SK-N-SH (cell line): ENCODE data around the gene ELOVL1. TPM values are rescaled to one million over a fixed set of nuclear protein-coding genes. Genes with fewer than 3 reads are reported as not detected.
A peak's percentile ranks its signal among the peaks of the same experiment; 100 is the strongest.

ENCODE experiments used
- CTCF ChIA-PET: fragments of 300-600, 350-600 bp; formaldehyde crosslinking; extraction: SDS; loops from one replicate; lab custom pipeline; 2021; lab: Yijun Ruan, JAX
- POLR2A ChIA-PET: fragments of 350-600 bp; sonication (Branson Sonifier 250); formaldehyde crosslinking; extraction: SDS; loops from one replicate; lab custom pipeline; 2020; ENCODE audit warnings: antibody characterized with exemption, inconsistent platforms; lab: Yijun Ruan, JAX
- DNase-seq: peaks from one replicate; pipeline ENCODE4 v3.0.0; 2012
- H2AFZ ChIP-seq: fragments of 200-600 bp; sonication (generic); 2 replicates; pipeline ENCODE4 v1.8.1; 2016; ENCODE audit warnings: antibody characterized with exemption, mild to moderate bottlenecking, low read depth
- H3F3A ChIP-seq: fragments of 200-600 bp; sonication (generic); replicated peaks from 2 replicates; pipeline ENCODE3; 2016; ENCODE audit warnings: antibody characterized with exemption, mild to moderate bottlenecking; ENCODE audit not compliant: insufficient read depth
- H3K27ac ChIP-seq, 2 experiments: fragments of 200-500 bp in 1 of 2; fragments of 200-600 bp in 1 of 2; sonication (Bioruptor generic) in 1 of 2; sonication (generic), shearing (Covaris generic) in 1 of 2; 2 replicates each; pipeline versions ENCODE4 v1.5.1 to v1.6.1; 2014 to 2016; ENCODE audit warnings: low read depth in 2 of 2, inconsistent platforms in 1 of 2, low read length in 1 of 2, mild to moderate bottlenecking in 1 of 2, mixed read lengths in 1 of 2
- H3K27me3 ChIP-seq: fragments of 200-600 bp; sonication (generic), shearing (Covaris generic); 2 replicates; pipeline ENCODE4 v1.6.1; 2016; ENCODE audit warnings: mixed run types; ENCODE audit not compliant: insufficient read depth
- H3K36me3 ChIP-seq, 2 experiments: fragments of 200-500 bp in 1 of 2; fragments of 200-600 bp in 1 of 2; sonication (Bioruptor generic) in 1 of 2; sonication (generic) in 1 of 2; replicated peaks in 1 of 2; 2 replicates each; pipeline versions ENCODE3 to v1.5.1; 2014 to 2016; ENCODE audit warnings: low read length in 1 of 2, mild to moderate bottlenecking in 1 of 2; ENCODE audit not compliant: insufficient read depth in 2 of 2, control insufficient read depth in 1 of 2
- H3K4me1 ChIP-seq, 2 experiments: fragments of 200-500 bp in 1 of 2; fragments of 200-600 bp in 1 of 2; sonication (Bioruptor generic) in 1 of 2; sonication (generic), shearing (Covaris generic) in 1 of 2; 2 replicates each; pipeline versions ENCODE4 v1.5.1 to v1.6.1; 2014 to 2016; ENCODE audit warnings: low read depth in 1 of 2, low read length in 1 of 2, mixed run types in 1 of 2; ENCODE audit not compliant: insufficient read depth in 2 of 2, control insufficient read depth in 1 of 2
- H3K4me2 ChIP-seq: fragments of 200-600 bp; sonication (generic), shearing (Covaris generic); 2 replicates; pipeline ENCODE4 v1.6.1; 2017; ENCODE audit warnings: mixed run types
- H3K4me3 ChIP-seq, 2 experiments: fragments of 200-500 bp in 1 of 2; fragments of 200-600 bp in 1 of 2; sonication (Bioruptor generic) in 1 of 2; sonication (generic), shearing (Covaris generic) in 1 of 2; 2 replicates each; pipeline versions ENCODE4 v1.5.1 to v1.8.1; 2014 to 2016; ENCODE audit warnings: low read depth in 2 of 2, inconsistent platforms in 1 of 2, low read length in 1 of 2, mild to moderate bottlenecking in 1 of 2, mixed read lengths in 1 of 2, moderate library complexity in 1 of 2
- H3K79me2 ChIP-seq: fragments of 200-600 bp; sonication (generic); 2 replicates; pipeline ENCODE4 v1.8.1; 2017; ENCODE audit warnings: mild to moderate bottlenecking; ENCODE audit not compliant: insufficient read depth
- H3K9ac ChIP-seq: fragments of 200-600 bp; sonication (generic); 2 replicates; pipeline ENCODE4 v1.6.1; 2017; ENCODE audit warnings: mixed run types
- H3K9me2 ChIP-seq: fragments of 200-600 bp; sonication (generic); 2 replicates; pipeline ENCODE4 v1.6.1; 2017; ENCODE audit warnings: mixed run types
- H3K9me3 ChIP-seq: fragments of 200-600 bp; sonication (generic); 2 replicates; pipeline ENCODE4 v1.6.1; 2017; ENCODE audit warnings: mixed run types, mild to moderate bottlenecking, moderate library complexity
- H4K20me1 ChIP-seq: fragments of 200-600 bp; sonication (generic); 2 replicates; pipeline ENCODE4 v1.6.1; 2017; ENCODE audit warnings: mild to moderate bottlenecking, mixed run types; ENCODE audit not compliant: insufficient read depth
- EP300 ChIP-seq, 2 experiments: IDR thresholded peaks; 2 replicates each; pipeline versions ENCODE4 v1.4.0 to v1.6.1; 2012; ENCODE audit warnings: borderline replicate concordance in 1 of 2, low read depth in 1 of 2, low read length in 1 of 2
- EZH2phosphoT487 ChIP-seq: fragments of 200-600 bp; sonication (generic); IDR thresholded peaks from 2 replicates; pipeline ENCODE4 v1.6.1; 2017; ENCODE audit warnings: low read depth, mixed run types, mild to moderate bottlenecking, antibody characterized with exemption, moderate library complexity, borderline replicate concordance
- FOSL2 ChIP-seq: IDR thresholded peaks from 2 replicates; pipeline ENCODE4 v1.4.0; 2012; ENCODE audit warnings: low read depth, mild to moderate bottlenecking, moderate library complexity, borderline replicate concordance
- FOXJ3 ChIP-seq: sonication (generic); formaldehyde crosslinking; IDR thresholded peaks from 2 replicates; pipeline ENCODE4 v1.5.1; 2020; ENCODE audit warnings: mild to moderate bottlenecking, missing genetic modification reagents
- GABPA ChIP-seq: IDR thresholded peaks from 2 replicates; pipeline ENCODE4 v1.4.0; 2012; ENCODE audit warnings: low read depth, mild to moderate bottlenecking
- GATA2 ChIP-seq: sonication (generic); formaldehyde crosslinking; IDR thresholded peaks from 2 replicates; pipeline ENCODE4 v1.5.0; 2020; ENCODE audit warnings: mild to moderate bottlenecking, missing genetic modification reagents
- JUND ChIP-seq: IDR thresholded peaks from 2 replicates; pipeline ENCODE4 v1.4.0; 2012
- MAX ChIP-seq: IDR thresholded peaks from 2 replicates; pipeline ENCODE4 v1.4.0; 2012; ENCODE audit warnings: low read depth
- MEF2A ChIP-seq: IDR thresholded peaks from 2 replicates; pipeline ENCODE4 v1.4.0; 2012; ENCODE audit warnings: low read depth, borderline replicate concordance
- MXI1 ChIP-seq: IDR thresholded peaks from 2 replicates; pipeline ENCODE4 v1.6.1; 2012; ENCODE audit warnings: mild to moderate bottlenecking, low read depth, low read length, improper control_type of control experiment
- NFIC ChIP-seq: IDR thresholded peaks from 2 replicates; pipeline ENCODE4 v1.4.0; 2012; ENCODE audit warnings: borderline replicate concordance
- NRF1 ChIP-seq: IDR thresholded peaks from 2 replicates; pipeline ENCODE4 v1.6.1; 2012; ENCODE audit warnings: low read depth, mild to moderate bottlenecking, low read length
- PBX3 ChIP-seq: IDR thresholded peaks from 2 replicates; pipeline ENCODE4; 2012
- POLR2AphosphoS5 ChIP-seq: IDR thresholded peaks from 2 replicates; pipeline ENCODE4 v1.6.1; 2012; ENCODE audit warnings: low read depth, low read length
- RAD21 ChIP-seq: IDR thresholded peaks from 2 replicates; pipeline ENCODE4 v1.6.1; 2012; ENCODE audit warnings: mild to moderate bottlenecking, low read length
- SMC3 ChIP-seq: IDR thresholded peaks from 2 replicates; pipeline ENCODE4 v1.6.1; 2012; ENCODE audit warnings: low read depth, low read length, improper control_type of control experiment
- TEAD4 ChIP-seq: IDR thresholded peaks from 2 replicates; pipeline ENCODE4 v1.4.0; 2012; ENCODE audit warnings: mild to moderate bottlenecking, borderline replicate concordance; ENCODE audit not compliant: insufficient read depth
- USF1 ChIP-seq: IDR thresholded peaks from 2 replicates; pipeline ENCODE4 v1.4.0; 2012; ENCODE audit warnings: low read depth, borderline replicate concordance
- YY1 ChIP-seq: IDR thresholded peaks from 2 replicates; pipeline ENCODE4 v1.4.0; 2012; ENCODE audit warnings: low read depth, mild to moderate bottlenecking
- WGBS: methylation state at CpG from one replicate; pipeline ENCODE4 v1.1.6; 2017; ENCODE audit warnings: low lambda C conversion rate; 5-methylcytosine and 5-hydroxymethylcytosine counted together
- polyA plus RNA-seq, 3 experiments: library from polyadenylated mRNA; depleted of rRNA; stranded (reverse); fragments of >200 nt; gene quantifications; 2 replicates each; pipeline ENCODE4 v1.2.3, GENCODE V29; 2012
- TF ChIP-seq, protein P1 (sequence below): IDR thresholded peaks from 2 replicates; pipeline ENCODE4 v1.6.1; 2012; ENCODE audit warnings: mild to moderate bottlenecking, low read depth, low read length, moderate library complexity

Gene ELOVL1
- polyA plus RNA-seq, 1 of the 3 experiments (the other 2 are of a cell fraction), result 127 TPM

DNA sequence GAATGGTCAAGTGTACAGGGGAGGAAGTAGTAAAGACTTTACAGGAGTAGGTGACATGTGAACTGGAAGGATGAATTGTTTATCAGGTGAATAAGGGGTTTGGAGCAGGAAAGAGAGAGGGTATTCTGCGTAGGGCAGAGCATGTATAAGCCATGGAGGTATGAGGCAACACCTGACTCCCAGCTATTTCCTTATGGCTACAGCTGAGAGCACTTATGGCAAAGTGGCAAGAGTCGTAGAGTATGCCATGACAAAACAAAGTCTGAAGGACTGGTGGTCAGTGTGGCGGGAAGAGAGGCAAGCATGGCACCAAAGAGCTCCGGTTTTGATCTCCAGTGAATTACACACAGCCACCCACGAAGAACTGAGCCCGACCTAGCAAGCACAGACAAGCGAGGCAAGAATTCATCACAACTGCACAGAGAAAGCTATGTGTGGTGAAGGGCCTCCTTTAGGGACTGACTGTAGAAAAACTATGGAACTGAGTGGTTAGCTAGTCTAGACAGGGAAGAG is 9.0 kb upstream of the ELOVL1 start:
- H3K9ac ChIP-seq, result no peak overlapping the region
- H3K4me2 ChIP-seq, result no peak overlapping the region
- peaks cover 25% of the 10 kb centered on the region for H3F3A ChIP-seq
- no peak overlapping the region for H3K27ac ChIP-seq
- H3K27me3 ChIP-seq, result no peaks in the 10 kb centered on the region
- H2AFZ ChIP-seq, result no peak overlapping the region
- H3K4me3 ChIP-seq, result no peak overlapping the region
- 80% methylated on average over 7 of the region's 7 CpGs for WGBS
- TF ChIP-seq TEAD4, result no peak
- TF ChIP-seq NFIC, result no peak
- no peak for TF ChIP-seq EZH2phosphoT487
- TF ChIP-seq YY1, result no peak
- TF ChIP-seq NRF1, result no peak
- TF ChIP-seq SMC3, result no peak
- TF ChIP-seq JUND, result no peak
- TF ChIP-seq RAD21, result no peak
- TF ChIP-seq MEF2A, result no peak
- TF ChIP-seq FOSL2, result no peak
- TF ChIP-seq GABPA, result no peak
- TF ChIP-seq GATA2, result no peak
- TF ChIP-seq POLR2AphosphoS5, result no peak
- no peak for TF ChIP-seq MAX
- no peak for TF ChIP-seq USF1
- POLR2A ChIA-PET, result interaction anchor here (1.2 kb wide), 1 partner anchor 13 kb away, joined by 3 read pairs; the partner anchor contains the start of genes MED8 and SZT2
- H3K79me2 ChIP-seq, result peaks cover 7% of the 10 kb centered on the region; the same call in 1 of the 2 replicates
- H4K20me1 ChIP-seq, result no peaks in the 10 kb centered on the region
- DNase-seq, result no peak
- H3K9me2 ChIP-seq, result no peaks in the 10 kb centered on the region
- peaks cover 0 to 16% of the 10 kb centered on the region in 2 experiments; a peak in 1 of 4 replicates for H3K4me1 ChIP-seq
- H3K9me3 ChIP-seq, result no peaks in the 10 kb centered on the region
- peaks cover 0 to under 1% of the 10 kb centered on the region in 2 experiments for H3K36me3 ChIP-seq
- CTCF ChIA-PET, result interaction anchor here (1.2 to 1.6 kb wide), 4 partner anchors 8 to 150 kb away, joined by 3 to 5 read pairs (median 4); no protein-coding TSS in a partner anchor

- Histone ChIP-seq H3K9me2 (no peaks in the 10 kb centered on the region), H3K79me2 (peaks cover 35% of the 10 kb centered on the region), H3F3A (peaks cover 40% of the 10 kb centered on the region), H3K36me3 (peaks cover 0 to 9% of the 10 kb centered on the region in 2 experiments), H3K27ac (peak overlapping the region in 1 of 2 experiments; percentile 70; a peak in 2 of 4 replicates), H3K9me3 (no peaks in the 10 kb centered on the region), H3K4me1 (peaks cover 6 to 27% of the 10 kb centered on the region in 2 experiments; a peak in 3 of 4 replicates), H3K27me3 (no peaks in the 10 kb centered on the region), H3K9ac (peak overlapping the region; percentile 10; the same call in 1 of the 2 replicates), H3K4me3 (no peak overlapping the region), H4K20me1 (no peaks in the 10 kb centered on the region), H3K4me2 (peak overlapping the region; percentile 26), H2AFZ (peak overlapping the region; percentile 31; the same call in 1 of the 2 replicates)
- WGBS, result 51% methylated on average over 4 of the region's 4 CpGs
- DNase-seq, result no peak
- ChIA-PET POLR2A (interaction anchor here (0.6 to 1.0 kb wide), 2 partner anchors 16 to 111 kb away, joined by 3 to 5 read pairs; partner anchors contain the start of genes MED8 and SZT2), CTCF (no interaction called here)
- TF ChIP-seq, protein P1, sequence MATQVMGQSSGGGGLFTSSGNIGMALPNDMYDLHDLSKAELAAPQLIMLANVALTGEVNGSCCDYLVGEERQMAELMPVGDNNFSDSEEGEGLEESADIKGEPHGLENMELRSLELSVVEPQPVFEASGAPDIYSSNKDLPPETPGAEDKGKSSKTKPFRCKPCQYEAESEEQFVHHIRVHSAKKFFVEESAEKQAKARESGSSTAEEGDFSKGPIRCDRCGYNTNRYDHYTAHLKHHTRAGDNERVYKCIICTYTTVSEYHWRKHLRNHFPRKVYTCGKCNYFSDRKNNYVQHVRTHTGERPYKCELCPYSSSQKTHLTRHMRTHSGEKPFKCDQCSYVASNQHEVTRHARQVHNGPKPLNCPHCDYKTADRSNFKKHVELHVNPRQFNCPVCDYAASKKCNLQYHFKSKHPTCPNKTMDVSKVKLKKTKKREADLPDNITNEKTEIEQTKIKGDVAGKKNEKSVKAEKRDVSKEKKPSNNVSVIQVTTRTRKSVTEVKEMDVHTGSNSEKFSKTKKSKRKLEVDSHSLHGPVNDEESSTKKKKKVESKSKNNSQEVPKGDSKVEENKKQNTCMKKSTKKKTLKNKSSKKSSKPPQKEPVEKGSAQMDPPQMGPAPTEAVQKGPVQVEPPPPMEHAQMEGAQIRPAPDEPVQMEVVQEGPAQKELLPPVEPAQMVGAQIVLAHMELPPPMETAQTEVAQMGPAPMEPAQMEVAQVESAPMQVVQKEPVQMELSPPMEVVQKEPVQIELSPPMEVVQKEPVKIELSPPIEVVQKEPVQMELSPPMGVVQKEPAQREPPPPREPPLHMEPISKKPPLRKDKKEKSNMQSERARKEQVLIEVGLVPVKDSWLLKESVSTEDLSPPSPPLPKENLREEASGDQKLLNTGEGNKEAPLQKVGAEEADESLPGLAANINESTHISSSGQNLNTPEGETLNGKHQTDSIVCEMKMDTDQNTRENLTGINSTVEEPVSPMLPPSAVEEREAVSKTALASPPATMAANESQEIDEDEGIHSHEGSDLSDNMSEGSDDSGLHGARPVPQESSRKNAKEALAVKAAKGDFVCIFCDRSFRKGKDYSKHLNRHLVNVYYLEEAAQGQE, result no peak
- TF ChIP-seq FOXJ3 (CRISPR knock-in tag), result no peak
- TF ChIP-seq FOSL2, result peak; percentile 77
- TF ChIP-seq EP300 (IDR thresholded peaks at IDR 0.05; ENCODE audit: borderline replicate concordance in 1 of 2, low read depth in 1 of 2, low read length in 1 of 2), result peak in 1 of 2 experiments; percentile 7; a peak in 1 of 4 replicates
- TF ChIP-seq RAD21, result no peak
- TF ChIP-seq EZH2phosphoT487, result no peak
- 0 out of 2 replicates have a peak, but pooled peaks have one; percentile 20 for TF ChIP-seq MAX
- TF ChIP-seq PBX3, result no peak
- TF ChIP-seq MXI1, result no peak
Measured at GRCh38 chr1:43373066-43373940, 5.5 kb upstream of the ELOVL1 start.
